Mesenchymal stem cell (in vitro differentiated cells and primary cell): ENCODE measurements around the gene MOV10.

Experiments used
- DNase-seq: peaks from one replicate; pipeline ENCODE4 v3.0.0-alpha.2; 2013
- H2AFZ ChIP-seq: one replicate; pipeline ENCODE4 v1.6.1; 2013; ENCODE audit warnings: low read depth, mild to moderate bottlenecking, control low read depth, inconsistent platforms, low read length, moderate library complexity
- H2AK5ac ChIP-seq: 2 replicates; pipeline ENCODE4 v1.6.1; 2013; ENCODE audit warnings: low read length, moderate library complexity, mild to moderate bottlenecking, inconsistent platforms; ENCODE audit not compliant: severe bottlenecking
- H2BK120ac ChIP-seq: one replicate; pipeline ENCODE4 v1.6.1; 2013; ENCODE audit warnings: low read depth, mild to moderate bottlenecking, inconsistent platforms, low read length, moderate library complexity
- H2BK12ac ChIP-seq, 2 experiments: one replicate each; pipeline ENCODE4 v1.6.1; 2013; ENCODE audit warnings: inconsistent platforms in 2 of 2, low read length in 2 of 2, mild to moderate bottlenecking in 2 of 2, moderate library complexity in 2 of 2, control low read depth in 1 of 2
- H2BK15ac ChIP-seq: one replicate; pipeline ENCODE4 v1.6.1; 2013; ENCODE audit warnings: mild to moderate bottlenecking, low read depth, inconsistent platforms; ENCODE audit not compliant: poor library complexity, severe bottlenecking
- H2BK5ac ChIP-seq: 2 replicates; pipeline ENCODE4 v1.6.1; 2013; ENCODE audit warnings: low read depth, mild to moderate bottlenecking, low read length, control low read depth, inconsistent platforms; ENCODE audit not compliant: poor library complexity, severe bottlenecking
- H3K14ac ChIP-seq, 2 experiments: one replicate each; pipeline ENCODE4 v1.6.1; 2013; ENCODE audit warnings: inconsistent platforms in 2 of 2, low read length in 2 of 2, control low read depth in 1 of 2, mild to moderate bottlenecking in 1 of 2, moderate library complexity in 1 of 2
- H3K18ac ChIP-seq, 2 experiments: one replicate each; pipeline ENCODE4 v1.6.1; 2013; ENCODE audit warnings: inconsistent platforms in 2 of 2, low read length in 2 of 2, control low read depth in 1 of 2, low read depth in 1 of 2, mild to moderate bottlenecking in 1 of 2
- H3K23ac ChIP-seq, 2 experiments: one replicate each; pipeline ENCODE4 v1.6.1; 2013; ENCODE audit warnings: inconsistent platforms in 2 of 2, low read length in 2 of 2, mild to moderate bottlenecking in 2 of 2, moderate library complexity in 2 of 2, control low read depth in 1 of 2
- H3K27ac ChIP-seq: 2 replicates; pipeline ENCODE4 v1.5.1; 2013; ENCODE audit warnings: mild to moderate bottlenecking, moderate library complexity, low read length, control low read depth, inconsistent platforms; ENCODE audit not compliant: poor library complexity, severe bottlenecking
- H3K27me3 ChIP-seq, 2 experiments: 2 replicates each; pipeline versions ENCODE4 v1.6.1 to v1.7.0; 2013; ENCODE audit warnings: low read length in 2 of 2, mild to moderate bottlenecking in 2 of 2, moderate library complexity in 2 of 2, control low read depth in 1 of 2, inconsistent platforms in 1 of 2; ENCODE audit not compliant: control insufficient read depth in 1 of 2, insufficient read depth in 1 of 2
- H3K36me3 ChIP-seq, 2 experiments: 2 replicates each; pipeline versions ENCODE4 v1.6.1 to v1.7.0; 2013; ENCODE audit warnings: low read length in 2 of 2, control low read depth in 1 of 2, inconsistent platforms in 1 of 2, low read depth in 1 of 2, mild to moderate bottlenecking in 1 of 2; ENCODE audit not compliant: insufficient read depth in 2 of 2, control insufficient read depth in 1 of 2
- H3K4ac ChIP-seq, 2 experiments: one replicate each; pipeline ENCODE4 v1.6.1; 2013; ENCODE audit warnings: inconsistent platforms in 2 of 2, low read length in 2 of 2, mild to moderate bottlenecking in 2 of 2, moderate library complexity in 2 of 2, control low read depth in 1 of 2, low read depth in 1 of 2
- H3K4me1 ChIP-seq: 2 replicates; pipeline ENCODE4 v1.6.1; 2013; ENCODE audit warnings: low read depth, low read length, control low read depth; ENCODE audit not compliant: control insufficient read depth, insufficient read depth
- H3K4me2 ChIP-seq: 2 replicates; pipeline ENCODE4 v1.6.1; 2013; ENCODE audit warnings: low read length, mild to moderate bottlenecking, inconsistent platforms; ENCODE audit not compliant: poor library complexity, severe bottlenecking
- H3K4me3 ChIP-seq, 2 experiments: 2 replicates each; pipeline versions ENCODE4 v1.5.1 to v1.7.0; 2013; ENCODE audit warnings: low read length in 2 of 2, mild to moderate bottlenecking in 2 of 2, control low read depth in 1 of 2, low read depth in 1 of 2; ENCODE audit not compliant: insufficient read depth in 1 of 2
- H3K79me1 ChIP-seq: replicated peaks from 2 replicates; pipeline ENCODE4 v1.6.1; 2013; ENCODE audit warnings: mild to moderate bottlenecking, control low read depth, low read length, inconsistent platforms; ENCODE audit not compliant: poor library complexity, severe bottlenecking
- H3K9ac ChIP-seq: 2 replicates; pipeline ENCODE4 v1.7.0; 2013; ENCODE audit warnings: mild to moderate bottlenecking, low read length, moderate library complexity
- H3K9me3 ChIP-seq: 2 replicates; pipeline ENCODE4 v1.7.0; 2013; ENCODE audit warnings: mild to moderate bottlenecking, low read length; ENCODE audit not compliant: control insufficient read depth
- H4K8ac ChIP-seq: one replicate; pipeline ENCODE4 v1.6.1; 2013; ENCODE audit warnings: inconsistent platforms, mild to moderate bottlenecking, low read length, moderate library complexity
- H4K91ac ChIP-seq: one replicate; pipeline ENCODE4 v1.6.1; 2013; ENCODE audit warnings: mild to moderate bottlenecking, low read length, inconsistent platforms
- WGBS: methylation state at CpG from one replicate; pipeline ENCODE4 v1.1.7; 2013; ENCODE audit warnings: mixed read lengths; 5-methylcytosine and 5-hydroxymethylcytosine counted together

MOV10 gene

GRCh38 chr1:112702420-112703261 is 28.2 kb downstream of the MOV10 start:
- Histone ChIP-seq H4K8ac (no peak overlapping the region), H4K91ac (no peak overlapping the region), H3K27ac (peak overlapping the region; percentile 17), H3K4me1 (peaks cover 59% of the 10 kb centered on the region), H2BK15ac (peak overlapping the region; percentile 39), H2BK12ac (no peak overlapping the region), H3K9me3 (no peaks in the 10 kb centered on the region), H3K27me3 (no peaks in the 10 kb centered on the region), H2BK120ac (no peak overlapping the region), H3K9ac (no peak overlapping the region), H3K79me1 (peaks cover 1% of the 10 kb centered on the region), H3K4me2 (no peak overlapping the region), H3K4ac (no peak overlapping the region), H3K14ac (no peak overlapping the region), H3K4me3 (no peak overlapping the region), H3K36me3 (peaks cover 54 to 55% of the 10 kb centered on the region in 2 experiments), H2BK5ac (no peak overlapping the region), H3K18ac (no peak overlapping the region), H2AFZ (no peak overlapping the region), H2AK5ac (peak overlapping the region; percentile 5), H3K23ac (no peak overlapping the region)
- 85% methylated on average over 12 of the region's 12 CpGs for WGBS
- DNase-seq = no peak

GRCh38 chr1:112703706-112704105 is 29.2 kb downstream of the MOV10 start:
- Histone ChIP-seq H3K4ac (no peak overlapping the region), H3K36me3 (peaks cover 44 to 45% of the 10 kb centered on the region in 2 experiments)

DNA sequence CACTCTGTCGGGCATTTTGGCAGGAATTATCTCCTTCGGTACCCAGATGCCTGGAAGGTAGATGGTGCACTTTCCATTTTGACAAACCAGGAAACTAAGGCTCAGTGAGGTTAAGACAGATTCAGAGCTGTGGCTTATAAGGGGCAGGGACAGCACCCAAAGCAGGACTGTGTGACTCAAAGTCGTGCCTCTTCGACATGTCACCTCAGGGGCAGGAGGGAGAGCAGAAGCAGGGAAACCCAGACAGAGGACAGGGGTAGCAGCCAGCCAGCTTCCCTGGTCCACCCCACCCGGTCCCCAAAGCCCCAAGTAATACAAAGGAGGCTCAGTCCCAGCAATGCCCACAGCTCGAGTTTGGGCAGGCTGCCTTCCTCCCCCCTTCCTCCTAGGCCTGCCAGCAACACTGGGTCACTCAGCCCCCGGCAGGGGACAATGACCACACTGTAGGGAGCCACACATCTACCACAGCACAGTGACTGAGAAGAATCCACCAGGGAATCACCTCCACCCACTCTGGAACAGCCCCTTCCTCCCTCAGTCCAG is 30.0 kb downstream of the MOV10 start:
- Histone ChIP-seq H4K91ac (peak overlapping the region; percentile 90), H3K79me1 (peaks cover 2% of the 10 kb centered on the region), H3K4me1 (peaks cover 52% of the 10 kb centered on the region), H3K18ac (peak overlapping the region; percentile 44 to 89), H2AK5ac (peak overlapping the region; percentile 53), H4K8ac (peak overlapping the region; percentile 52), H3K4ac (peak overlapping the region in 1 of 2 experiments; percentile 5), H3K14ac (peak overlapping the region in 1 of 2 experiments; percentile 5), H2BK5ac (peak overlapping the region; percentile 11), H3K27ac (peak overlapping the region; percentile 65), H3K9me3 (no peaks in the 10 kb centered on the region), H3K9ac (peak overlapping the region; percentile 88), H2BK120ac (peak overlapping the region; percentile 54), H2BK12ac (peak overlapping the region; percentile 23 to 87), H3K23ac (no peak overlapping the region), H3K36me3 (peaks cover 38 to 41% of the 10 kb centered on the region in 2 experiments), H2AFZ (no peak overlapping the region), H3K4me2 (peak overlapping the region; percentile 78), H2BK15ac (peak overlapping the region; percentile 60), H3K27me3 (no peaks in the 10 kb centered on the region), H3K4me3 (peak overlapping the region; percentile 36 to 90)
- no peak for DNase-seq
- WGBS = 42% methylated on average over 7 of the region's 7 CpGs

More at GRCh38 chr1:112703706-112704105, 29.2 kb downstream of the MOV10 start:
- no peak overlapping the region for H3K4me3 ChIP-seq
- no peak overlapping the region for H3K14ac ChIP-seq
- H4K8ac ChIP-seq = no peak overlapping the region
- H3K9me3 ChIP-seq = no peaks in the 10 kb centered on the region
- no peak overlapping the region for H4K91ac ChIP-seq
- no peak overlapping the region for H3K4me2 ChIP-seq
- peak overlapping the region; percentile 49 for H2AK5ac ChIP-seq
- no peak overlapping the region for H2AFZ ChIP-seq
- WGBS = 90% methylated on average over 7 of the region's 8 CpGs
- H2BK15ac ChIP-seq = peak overlapping the region; percentile 73
- H2BK120ac ChIP-seq = no peak overlapping the region
- no peak overlapping the region for H3K23ac ChIP-seq
- H3K9ac ChIP-seq = no peak overlapping the region
- no peak overlapping the region for H2BK5ac ChIP-seq
- no peak overlapping the region for H3K18ac ChIP-seq
- peaks cover 56% of the 10 kb centered on the region for H3K4me1 ChIP-seq
- no peak overlapping the region for H2BK12ac ChIP-seq
- H3K27ac ChIP-seq = peak overlapping the region; percentile 65
- no peak for DNase-seq
- peaks cover 3% of the 10 kb centered on the region for H3K79me1 ChIP-seq
- H3K27me3 ChIP-seq = no peaks in the 10 kb centered on the region

DNA sequence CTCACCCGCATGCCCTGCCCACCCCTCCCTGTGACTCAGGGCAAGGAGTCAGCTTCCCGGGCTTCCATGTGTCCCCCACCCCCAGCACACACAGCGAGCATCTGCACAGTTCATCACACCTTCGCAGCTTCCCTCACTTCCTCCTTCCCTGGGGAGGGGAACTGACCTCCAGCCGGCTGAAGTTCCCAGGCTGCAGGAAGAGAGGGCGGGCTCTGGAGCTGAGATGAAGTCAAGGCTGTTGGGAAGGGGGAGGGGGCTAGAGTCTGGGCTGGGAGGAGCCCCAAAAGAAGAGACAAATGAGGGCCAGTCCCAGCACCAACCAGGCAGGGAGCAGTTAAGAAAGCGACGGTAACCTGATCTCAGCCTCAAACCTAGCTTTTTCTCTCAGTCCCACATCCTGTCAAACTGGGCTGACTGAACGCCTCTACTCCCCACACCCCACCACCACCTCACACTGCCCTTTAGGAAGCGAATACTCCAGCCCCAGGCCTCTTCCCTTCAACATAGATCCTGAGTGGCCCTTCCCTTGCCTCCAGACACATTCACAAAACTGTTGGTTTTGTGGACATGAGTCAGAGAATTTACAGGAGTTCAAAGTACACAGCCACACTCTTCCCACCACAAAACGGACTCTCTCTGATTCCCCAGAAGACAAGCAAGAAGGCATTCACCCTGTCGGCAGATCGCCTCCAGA is 30.6 kb downstream of the MOV10 start:
- H3K9ac ChIP-seq = peak overlapping the region; percentile 88
- H3K36me3 ChIP-seq = peaks cover 32 to 36% of the 10 kb centered on the region in 2 experiments
- 2% methylated on average over 11 of the region's 13 CpGs for WGBS
- H2BK12ac ChIP-seq = peak overlapping the region; percentile 23 to 87
- H4K8ac ChIP-seq = peak overlapping the region; percentile 52
- peak; percentile 98 for DNase-seq
- peaks cover 46% of the 10 kb centered on the region for H3K4me1 ChIP-seq
- H2AFZ ChIP-seq = no peak overlapping the region
- peak overlapping the region; percentile 42 to 75 for H3K4ac ChIP-seq
- H3K4me2 ChIP-seq = peak overlapping the region; percentile 78
- H2BK5ac ChIP-seq = no peak overlapping the region
- H3K9me3 ChIP-seq = no peaks in the 10 kb centered on the region
- H3K27me3 ChIP-seq = no peaks in the 10 kb centered on the region
- peak overlapping the region; percentile 82 to 90 for H3K4me3 ChIP-seq
- peak overlapping the region; percentile 16 for H2AK5ac ChIP-seq
- peak overlapping the region; percentile 65 for H3K27ac ChIP-seq
- H3K14ac ChIP-seq = no peak overlapping the region
- peak overlapping the region; percentile 63 to 89 for H3K18ac ChIP-seq
- H3K79me1 ChIP-seq = peaks cover 1% of the 10 kb centered on the region
- H3K23ac ChIP-seq = no peak overlapping the region
- peak overlapping the region; percentile 30 for H4K91ac ChIP-seq
- H2BK15ac ChIP-seq = peak overlapping the region; percentile 56
- H2BK120ac ChIP-seq = peak overlapping the region; percentile 54
